Prostate gland (tissue), 2 donors: Measurements from ENCODE around the gene BPIFB4. TPM values are rescaled to one million over a fixed set of nuclear protein-coding genes. Genes with fewer than 3 reads are reported as not detected.
"Not testable (repeated sequence)": the region's sequence is repeated elsewhere in the genome, so short reads cannot be mapped to it uniquely, and the experiment has no call there.

Experiments used
- DNase-seq: peaks from one replicate; pipeline ENCODE4 v3.0.0-alpha.2; 2019; ENCODE audit warnings: low spot score
- H3K27ac ChIP-seq, 2 donors: fragments of 200-600 bp; sonication (generic); 2 replicates each; pipeline ENCODE4 v1.5.1; 2017 to 2019
- H3K27me3 ChIP-seq: fragments of 200-600 bp; sonication (generic); replicated peaks from 2 replicates; pipeline ENCODE4 v1.5.1; 2019; ENCODE audit not compliant: insufficient read depth
- H3K36me3 ChIP-seq, 2 donors: fragments of 200-600 bp; sonication (generic); 1 replicate in 1 of 2; 2 replicates in 1 of 2; pipeline versions ENCODE4 v1.5.1 to v1.8.1; 2017 to 2019
- H3K4me1 ChIP-seq: fragments of 200-600 bp; sonication (generic); replicated peaks from 2 replicates; pipeline ENCODE4 v1.5.1; 2019
- H3K4me3 ChIP-seq, 2 donors: fragments of 200-600 bp; sonication (generic); 2 replicates each; pipeline ENCODE4 v1.5.1; 2017 to 2019
- H3K9me3 ChIP-seq: fragments of 200-600 bp; sonication (generic); 2 replicates; pipeline ENCODE4 v1.5.1; 2017
- CTCF ChIP-seq, 4 experiments: fragments of 200-600 bp in 2 of 4; fragments of 450-650 bp in 2 of 4; sonication (generic) in 2 of 4; IDR thresholded peaks; 1 replicate in 3 of 4; 2 replicates in 1 of 4; pipeline ENCODE4 v1.5.1; 2016 to 2019; ENCODE audit warnings: antibody characterized with exemption in 4 of 4, mild to moderate bottlenecking in 2 of 4, moderate library complexity in 2 of 4
- POLR2A ChIP-seq: fragments of 450-650 bp; IDR thresholded peaks from one replicate; pipeline ENCODE4 v1.6.1; 2016; ENCODE audit warnings: antibody characterized with exemption, mild to moderate bottlenecking
- POLR2AphosphoS5 ChIP-seq: sonication (generic); formaldehyde crosslinking; IDR thresholded peaks from one replicate; pipeline ENCODE4 v1.6.1; 2017; ENCODE audit warnings: antibody characterized with exemption
- WGBS: methylation state at CpG from one replicate; pipeline ENCODE4 v1.1.5; 2018; 5-methylcytosine and 5-hydroxymethylcytosine counted together
- intact Hi-C: fragments of 100-400 bp; cut with DNase I; formaldehyde crosslinking; loops from one replicate; pipeline ENCODE4 v1.14.2; 2022
- total RNA-seq, 2 donors: library from RNA; depleted of rRNA; stranded (reverse); fragments of >200 nt; gene quantifications; one replicate each; pipeline ENCODE4 v1.1.0, GENCODE V29; 2016

The BPIFB4 gene
- total RNA-seq, 2 donors from 2014 or later = 1.1 TPM; not detected in 1

DNA sequence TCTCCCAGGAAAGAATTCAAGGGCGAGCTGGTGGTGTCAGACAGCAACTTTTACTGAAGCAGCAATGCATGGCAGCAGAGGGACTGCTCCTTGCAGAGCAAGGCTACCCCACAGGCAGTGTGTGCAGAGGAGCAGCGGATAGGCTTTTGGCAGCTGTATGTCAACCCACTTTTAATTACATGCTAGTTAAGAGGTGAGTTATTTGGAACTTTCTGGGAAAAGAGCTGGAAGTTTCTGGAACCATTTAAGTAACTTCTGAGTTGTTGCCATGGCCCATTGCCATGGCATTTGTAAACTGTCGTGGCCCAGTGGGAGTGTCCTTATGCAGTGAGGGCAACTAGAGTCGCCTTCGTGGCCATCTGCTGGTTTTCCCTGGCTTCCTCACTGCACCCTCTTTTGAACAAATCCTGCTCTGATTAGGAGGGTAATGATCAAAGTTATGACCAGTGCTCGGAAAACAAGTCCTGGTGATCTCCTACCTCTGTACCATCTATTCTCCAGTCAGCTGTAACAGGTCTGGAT, 34.0 kb downstream of the BPIFB4 start:
- Histone ChIP-seq H3K4me3 (no peak overlapping the region), H3K36me3 (no peaks in the 10 kb centered on the region), H3K27ac (no peak overlapping the region), H3K27me3 (no peaks in the 10 kb centered on the region), H3K9me3 (no peaks in the 10 kb centered on the region), H3K4me1 (no peaks in the 10 kb centered on the region)
- TF ChIP-seq CTCF (IDR thresholded peaks at IDR 0.05) (no peak), POLR2A (no peak), POLR2AphosphoS5 (no peak)
- WGBS = 81% methylated on average over 6 of the region's 6 CpGs
- intact Hi-C loops = no loop called here
- no peak for DNase-seq

DNA sequence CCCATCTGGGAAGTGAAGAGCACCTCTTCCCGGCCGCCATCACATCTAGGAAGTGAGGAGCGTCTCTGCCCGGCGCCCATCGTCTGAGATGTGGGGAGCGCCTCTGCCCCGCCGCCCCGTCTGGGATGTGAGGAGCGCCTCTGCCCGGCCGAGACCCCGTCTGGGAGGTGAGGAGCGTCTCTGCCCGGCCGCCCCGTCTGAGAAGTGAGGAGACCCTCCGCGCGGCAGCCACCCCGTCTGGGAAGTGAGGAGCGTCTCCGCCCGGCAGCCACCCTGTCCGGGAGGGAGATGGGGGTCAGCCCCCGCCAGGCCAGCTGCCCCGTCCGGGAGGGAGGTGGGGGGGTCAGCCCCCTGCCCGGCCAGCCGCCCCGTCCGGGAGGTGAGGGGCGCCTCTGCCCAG, 36.1 kb downstream of the BPIFB4 start:
- H3K27ac ChIP-seq, H3K27me3 ChIP-seq, intact Hi-C loops, H3K36me3 ChIP-seq, DNase-seq, H3K4me1 ChIP-seq, H3K4me3 ChIP-seq, H3K9me3 ChIP-seq: not testable (repeated sequence)
- WGBS = 95% methylated on average over 27 of the region's 34 CpGs

DNA sequence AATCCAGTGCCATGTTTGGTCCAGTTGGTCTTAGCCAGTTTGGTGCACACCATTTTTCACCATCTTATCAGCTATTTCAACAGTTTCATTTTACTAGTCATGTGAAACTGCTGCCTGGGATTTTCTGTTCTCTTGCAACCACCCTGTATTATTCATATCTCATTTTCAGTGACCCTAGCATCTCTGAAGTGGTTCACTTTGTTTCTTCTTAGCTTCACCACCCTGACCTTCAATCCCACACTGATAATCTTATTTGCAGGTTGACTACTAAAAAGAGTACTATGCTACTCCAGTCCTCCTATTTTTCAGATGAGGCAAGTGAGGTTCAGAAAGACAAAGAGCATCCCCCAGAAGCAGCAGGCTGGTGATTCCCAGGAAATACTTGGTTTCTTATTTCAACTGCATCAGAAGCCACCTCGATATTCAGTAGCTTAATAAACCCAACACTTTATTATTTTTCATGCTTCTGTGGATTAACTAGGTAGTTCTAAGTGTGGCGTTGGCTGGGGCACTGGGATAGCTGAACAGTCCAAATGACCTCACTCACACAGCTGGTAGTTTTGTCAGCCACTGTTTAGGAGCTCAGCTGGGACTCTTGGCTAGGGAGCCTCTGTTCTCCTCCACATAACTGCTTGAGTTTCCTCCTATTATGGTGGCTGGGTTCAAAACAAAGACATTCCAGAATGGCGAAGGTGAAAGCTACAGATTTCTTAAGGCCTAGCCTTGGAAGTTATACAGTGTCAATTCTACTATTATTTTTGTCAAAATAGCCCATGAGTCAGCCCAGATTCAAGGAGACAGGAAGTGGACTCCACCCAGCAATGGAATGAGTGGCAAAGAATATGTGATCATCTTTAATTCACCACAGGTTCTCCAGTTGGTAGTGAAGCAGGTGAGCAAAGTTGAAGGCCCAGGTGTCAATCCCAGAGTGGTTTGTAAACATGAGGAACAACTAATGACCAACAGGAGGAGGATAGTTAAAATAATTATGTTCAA, 40.6 kb downstream of the BPIFB4 start:
- Histone ChIP-seq H3K27ac (no peak overlapping the region), H3K36me3 (no peaks in the 10 kb centered on the region), H3K4me1 (no peaks in the 10 kb centered on the region), H3K9me3 (no peaks in the 10 kb centered on the region), H3K27me3 (no peaks in the 10 kb centered on the region), H3K4me3 (no peak overlapping the region)
- 74% methylated on average over 3 of the region's 3 CpGs for WGBS
- intact Hi-C loops = no loop called here
- no peak for TF ChIP-seq POLR2A
- TF ChIP-seq POLR2AphosphoS5 = no peak
- TF ChIP-seq CTCF (IDR thresholded peaks at IDR 0.05) = no peak
- DNase-seq = no peak

GRCh38 chr20:33120934-33121333, 41.5 kb downstream of the BPIFB4 start:
- TF ChIP-seq POLR2AphosphoS5 (no peak), CTCF (IDR thresholded peaks at IDR 0.05) (no peak), POLR2A (no peak)
- H3K4me3 ChIP-seq = no peak overlapping the region
- H3K9me3 ChIP-seq = no peaks in the 10 kb centered on the region
- H3K4me1 ChIP-seq = no peaks in the 10 kb centered on the region
- no peaks in the 10 kb centered on the region for H3K36me3 ChIP-seq
- DNase-seq = no peak
- WGBS = 93% methylated on average over 3 of the region's 3 CpGs
- no peak overlapping the region for H3K27ac ChIP-seq
- H3K27me3 ChIP-seq = no peaks in the 10 kb centered on the region
- intact Hi-C loops = no loop called here

- H3K36me3 ChIP-seq, intact Hi-C loops, H3K27ac ChIP-seq, DNase-seq, H3K4me3 ChIP-seq, H3K27me3 ChIP-seq, H3K9me3 ChIP-seq, H3K4me1 ChIP-seq: not testable (repeated sequence)
- WGBS = 67% methylated on average over 1 of the region's 1 CpG
Measured at GRCh38 chr20:33122297-33122696, 42.9 kb downstream of the BPIFB4 start.

- no peaks in the 10 kb centered on the region for H3K36me3 ChIP-seq
- intact Hi-C loops = no loop called here
- no peak overlapping the region for H3K4me3 ChIP-seq
- no peak for TF ChIP-seq POLR2AphosphoS5
- TF ChIP-seq POLR2A = no peak
- TF ChIP-seq CTCF (IDR thresholded peaks at IDR 0.05) = no peak
- H3K4me1 ChIP-seq = no peaks in the 10 kb centered on the region
- no peak for DNase-seq
- WGBS = 51% methylated on average over 2 of the region's 2 CpGs
- no peak overlapping the region for H3K27ac ChIP-seq
- H3K9me3 ChIP-seq = no peaks in the 10 kb centered on the region
- H3K27me3 ChIP-seq = peaks cover 5% of the 10 kb centered on the region
Measured at GRCh38 chr20:33124261-33124660, 44.8 kb downstream of the BPIFB4 start.
